D341Med (cell line): Measurements from ENCODE around the gene MFAP5.

Experiments used
- DNase-seq: peaks from one replicate; pipeline ENCODE4 v3.0.0; 2012; ENCODE audit warnings: low spot score

Gene MFAP5

GRCh38 chr12:8662593-8662992 is at the start of gene MFAP5:
TSS of gene MFAP5 (minus strand) at chr12:8662826. CDS start at chr12:8662104, 722 bp downstream.
- DNase-seq: no peak

GRCh38 chr12:8709124-8709830 is 46.7 kb upstream of the MFAP5 start:
- no peak for DNase-seq

GRCh38 chr12:8702159-8702558 is 39.5 kb upstream of the MFAP5 start:
- DNase-seq: no peak

- DNase-seq: no peak
Measured at GRCh38 chr12:8701046-8701660, 38.5 kb upstream of the MFAP5 start.

GRCh38 chr12:8699714-8700113 is 37.1 kb upstream of the MFAP5 start:
- no peak for DNase-seq

- no peak for DNase-seq
Measured at GRCh38 chr12:8698879-8699278, 36.3 kb upstream of the MFAP5 start.

- peak; percentile 56 for DNase-seq
Measured at GRCh38 chr12:8698132-8698851, 35.7 kb upstream of the MFAP5 start.

GRCh38 chr12:8697476-8698131 is 35.0 kb upstream of the MFAP5 start, which contains the start of gene RIMKLB:
TSS of gene RIMKLB (plus strand) at chr12:8697991. CDS start at chr12:8713867, 15,876 bp downstream.
- peak; percentile 86 for DNase-seq

- DNase-seq: no peak
Measured at GRCh38 chr12:8697120-8697475, 34.5 kb upstream of the MFAP5 start.

GRCh38 chr12:8696442-8697090 is 33.9 kb upstream of the MFAP5 start:
- no peak for DNase-seq

- DNase-seq: no peak
Measured at GRCh38 chr12:8695116-8695515, 32.5 kb upstream of the MFAP5 start.

- DNase-seq: no peak
Measured at GRCh38 chr12:8692573-8692972, 29.9 kb upstream of the MFAP5 start.

GRCh38 chr12:8689681-8690080 is 27.1 kb upstream of the MFAP5 start:
- no peak for DNase-seq

- DNase-seq: no peak
Measured at GRCh38 chr12:8687846-8688601, 25.4 kb upstream of the MFAP5 start.

GRCh38 chr12:8685051-8685450 is 22.4 kb upstream of the MFAP5 start:
- no peak for DNase-seq

- DNase-seq: no peak
Measured at GRCh38 chr12:8681129-8681884, 18.7 kb upstream of the MFAP5 start.

GRCh38 chr12:8680533-8680932 is 17.9 kb upstream of the MFAP5 start:
- no peak for DNase-seq

GRCh38 chr12:8678661-8679111 is 16.1 kb upstream of the MFAP5 start:
- DNase-seq: no peak

GRCh38 chr12:8677362-8677761 is 14.7 kb upstream of the MFAP5 start:
- peak; percentile 49 for DNase-seq

- DNase-seq: no peak
Measured at GRCh38 chr12:8676651-8677050, 14.0 kb upstream of the MFAP5 start.
